H9 (cell line): ENCODE data around the gene UBAC2. TPM values are rescaled to one million over a fixed set of nuclear protein-coding genes. Genes with fewer than 3 reads are reported as not detected.

Experiments
- DNase-seq: peaks from one replicate; pipeline ENCODE4 v3.0.0-alpha.2; 2017
- H2AFZ ChIP-seq: one replicate; pipeline ENCODE4 v1.6.1; 2013; ENCODE audit warnings: mild to moderate bottlenecking, low read length, control low read depth, moderate library complexity
- H2AK5ac ChIP-seq: 2 replicates; pipeline ENCODE4 v1.6.1; 2013; ENCODE audit warnings: low read length, control low read depth, mixed read lengths; ENCODE audit not compliant: insufficient read length
- H2BK120ac ChIP-seq: one replicate; pipeline ENCODE4 v1.6.1; 2013; ENCODE audit warnings: low read depth, mild to moderate bottlenecking, low read length, control low read depth, inconsistent platforms; ENCODE audit not compliant: poor library complexity, severe bottlenecking
- H2BK12ac ChIP-seq: 2 replicates; pipeline ENCODE4 v1.6.1; 2013; ENCODE audit warnings: low read length, control low read depth, mixed read lengths, low read depth; ENCODE audit not compliant: insufficient read length
- H2BK15ac ChIP-seq: 2 replicates; pipeline ENCODE4 v1.6.1; 2013; ENCODE audit warnings: low read depth, low read length, control low read depth
- H2BK20ac ChIP-seq: one replicate; pipeline ENCODE4 v1.6.1; 2013; ENCODE audit warnings: low read depth, mild to moderate bottlenecking, low read length, control low read depth, inconsistent platforms; ENCODE audit not compliant: poor library complexity, severe bottlenecking
- H2BK5ac ChIP-seq: 2 replicates; pipeline ENCODE4 v1.6.1; 2013; ENCODE audit warnings: low read length, control low read depth, mixed read lengths; ENCODE audit not compliant: insufficient read length
- H3K14ac ChIP-seq: 2 replicates; pipeline ENCODE4 v1.6.1; 2013; ENCODE audit warnings: low read length, control low read depth; ENCODE audit not compliant: insufficient read depth
- H3K18ac ChIP-seq: 2 replicates; pipeline ENCODE4 v1.6.1; 2013; ENCODE audit warnings: low read depth, mild to moderate bottlenecking, mixed read lengths, low read length, control low read depth; ENCODE audit not compliant: insufficient read length
- H3K23ac ChIP-seq: 2 replicates; pipeline ENCODE4 v1.6.1; 2013; ENCODE audit warnings: low read length, control low read depth, mixed read lengths, low read depth; ENCODE audit not compliant: insufficient read length
- H3K23me2 ChIP-seq: 2 replicates; pipeline ENCODE4 v1.6.1; 2013; ENCODE audit warnings: low read depth, mild to moderate bottlenecking, mixed read lengths, low read length, control low read depth; ENCODE audit not compliant: insufficient read length, poor library complexity, severe bottlenecking
- H3K27ac ChIP-seq: 2 replicates; pipeline ENCODE4 v1.5.1; 2013; ENCODE audit warnings: low read length, control low read depth, mixed read lengths, low read depth; ENCODE audit not compliant: insufficient read length
- H3K27me3 ChIP-seq: 2 replicates; pipeline ENCODE4 v1.6.1; 2013; ENCODE audit warnings: low read length, control low read depth, inconsistent platforms; ENCODE audit not compliant: insufficient read depth
- H3K4ac ChIP-seq: 2 replicates; pipeline ENCODE4 v1.6.1; 2013; ENCODE audit warnings: low read depth, mild to moderate bottlenecking, control low read depth, inconsistent platforms, low read length, moderate library complexity
- H3K4me1 ChIP-seq: 2 replicates; pipeline ENCODE4 v1.6.1; 2013; ENCODE audit warnings: low read length, control low read depth, inconsistent platforms; ENCODE audit not compliant: insufficient read depth
- H3K4me2 ChIP-seq: 2 replicates; pipeline ENCODE4 v1.6.1; 2013; ENCODE audit warnings: low read length, control low read depth, mixed read lengths; ENCODE audit not compliant: insufficient read length, insufficient read depth
- H3K56ac ChIP-seq: 2 replicates; pipeline ENCODE4 v1.6.1; 2013; ENCODE audit warnings: low read depth, mild to moderate bottlenecking, mixed read lengths, low read length, control low read depth; ENCODE audit not compliant: insufficient read length
- H3K79me1 ChIP-seq: 2 replicates; pipeline ENCODE4 v1.6.1; 2013; ENCODE audit warnings: low read depth, mild to moderate bottlenecking, moderate library complexity, low read length, control low read depth, inconsistent platforms; ENCODE audit not compliant: insufficient read depth, poor library complexity, severe bottlenecking
- H3K79me2 ChIP-seq: 2 replicates; pipeline ENCODE4 v1.6.1; 2013; ENCODE audit warnings: low read length, control low read depth, inconsistent platforms; ENCODE audit not compliant: insufficient read depth
- H3K9ac ChIP-seq: 2 replicates; pipeline ENCODE4 v1.6.1; 2013; ENCODE audit warnings: low read length, control low read depth, mixed read lengths; ENCODE audit not compliant: insufficient read length; ENCODE audit errors: extremely low read depth
- H3K9me3 ChIP-seq: one replicate; pipeline ENCODE4 v1.6.1; 2013; ENCODE audit warnings: low read depth, low read length, inconsistent platforms; ENCODE audit not compliant: control insufficient read depth
- H3T11ph ChIP-seq: one replicate; pipeline ENCODE4 v1.6.1; 2013; ENCODE audit warnings: mild to moderate bottlenecking, low read length, control low read depth, inconsistent platforms
- H4K20me1 ChIP-seq: one replicate; pipeline ENCODE4 v1.6.1; 2013; ENCODE audit not compliant: control insufficient read depth, insufficient read length, insufficient read depth
- H4K5ac ChIP-seq: 2 replicates; pipeline ENCODE4 v1.6.1; 2013; ENCODE audit warnings: low read depth, mild to moderate bottlenecking, mixed read lengths, low read length, control low read depth; ENCODE audit not compliant: insufficient read length
- H4K8ac ChIP-seq: replicated peaks from 2 replicates; pipeline ENCODE4 v1.6.1; 2013; ENCODE audit warnings: low read length, control low read depth, mixed read lengths, low read depth; ENCODE audit not compliant: insufficient read length
- H4K91ac ChIP-seq: 2 replicates; pipeline ENCODE4 v1.6.1; 2013; ENCODE audit warnings: low read depth, mild to moderate bottlenecking, moderate library complexity, mixed read lengths, low read length, control low read depth; ENCODE audit not compliant: insufficient read length
- H3K27ac Mint-ChIP-seq, 3 experiments: 2 replicates in 2 of 3; 3 replicates in 1 of 3; pipeline ENCODE4 v1.8.0; 2020 to 2021; ENCODE audit warnings: mixed read lengths in 3 of 3, mild to moderate bottlenecking in 1 of 3, moderate library complexity in 1 of 3
- H3K27me3 Mint-ChIP-seq: 2 replicates; pipeline ENCODE4 v1.8.0; 2021; ENCODE audit warnings: low read depth, mild to moderate bottlenecking, moderate library complexity, mixed read lengths
- H3K36me3 Mint-ChIP-seq, 3 experiments: 2 replicates in 2 of 3; 3 replicates in 1 of 3; pipeline ENCODE4 v1.8.0; 2020 to 2021; ENCODE audit warnings: low read depth in 3 of 3, mixed read lengths in 3 of 3; ENCODE audit not compliant: insufficient read depth in 1 of 3
- H3K4me1 Mint-ChIP-seq, 2 experiments: 2 replicates each; pipeline ENCODE4 v1.8.0; 2020; ENCODE audit warnings: mixed read lengths in 2 of 2
- H3K4me3 Mint-ChIP-seq, 2 experiments: 2 replicates in 1 of 2; 3 replicates in 1 of 2; pipeline ENCODE4 v1.8.0; 2020 to 2021; ENCODE audit warnings: mild to moderate bottlenecking in 2 of 2, mixed read lengths in 2 of 2, moderate library complexity in 1 of 2
- H3K9me3 Mint-ChIP-seq, 2 experiments: 2 replicates in 1 of 2; 3 replicates in 1 of 2; pipeline ENCODE4 v1.8.0; 2020; ENCODE audit warnings: mild to moderate bottlenecking in 2 of 2, mixed read lengths in 2 of 2, moderate library complexity in 1 of 2
- CTCF ChIP-seq: fragments of 200-600 bp; sonication (generic); conservative IDR thresholded peaks from 3 replicates; pipeline ENCODE4 v1.8.0; 2021; ENCODE audit warnings: antibody characterized with exemption, mild to moderate bottlenecking
- WGBS: extraction: QIAGEN DNeasy Blood & Tissue Kit; methylation state at CpG from one replicate; pipeline ENCODE4 v1.1.7; 2013; ENCODE audit warnings: missing lambda C conversion rate, low lambda C conversion rate, mixed read lengths; ENCODE audit not compliant: insufficient read length; ENCODE audit errors: extremely low coverage; 5-methylcytosine and 5-hydroxymethylcytosine counted together
- total RNA-seq: library from RNA; stranded (reverse); gene quantifications from 2 replicates; pipeline ENCODE4 v1.2.1, GENCODE V29; 2021

The UBAC2 gene
- total RNA-seq, 1 experiment from 2014 or later = 52.3 TPM

GRCh38 chr13:99264051-99264450 is 63.4 kb downstream of the UBAC2 start:
- H3K36me3 Mint-ChIP-seq = peaks cover 0 to 3% (median 2%) of the 10 kb centered on the region in 3 experiments; a peak in 3 of 7 replicates
- Histone ChIP-seq H2BK20ac (no peak overlapping the region), H3K18ac (no peak overlapping the region), H3K23ac (no peak overlapping the region), H2AFZ (no peak overlapping the region), H2AK5ac (no peak overlapping the region), H4K20me1 (no peaks in the 10 kb centered on the region), H2BK120ac (no peak overlapping the region), H3K4ac (no peak overlapping the region), H3K9me3 (no peaks in the 10 kb centered on the region), H3T11ph (no peak overlapping the region), H2BK15ac (no peak overlapping the region), H4K5ac (no peak overlapping the region), H3K14ac (no peak overlapping the region), H3K23me2 (no peaks in the 10 kb centered on the region), H3K79me1 (no peaks in the 10 kb centered on the region), H3K79me2 (no peaks in the 10 kb centered on the region), H3K27me3 (no peaks in the 10 kb centered on the region), H2BK12ac (no peak overlapping the region), H3K4me1 (no peaks in the 10 kb centered on the region), H3K9ac (no peak overlapping the region), H3K27ac (no peak overlapping the region), H4K8ac (no peak overlapping the region), H3K56ac (no peak overlapping the region), H2BK5ac (no peak overlapping the region), H3K4me2 (no peak overlapping the region), H4K91ac (no peak overlapping the region)
- H3K9me3 Mint-ChIP-seq = no peaks in the 10 kb centered on the region
- no CpG with 5 or more reads among the region's 1 CpG for WGBS
- no peaks in the 10 kb centered on the region; the same call in 1 of the 2 replicates for H3K27me3 Mint-ChIP-seq
- peaks cover 3 to 7% of the 10 kb centered on the region in 2 experiments; a peak in 2 of 4 replicates for H3K4me1 Mint-ChIP-seq
- no peak for TF ChIP-seq CTCF
- H3K4me3 Mint-ChIP-seq = no peak overlapping the region; a peak in 1 of 5 replicates
- H3K27ac Mint-ChIP-seq = peak overlapping the region in 1 of 3 experiments; percentile 60; a peak in 2 of 7 replicates
- DNase-seq = no peak
